HepG2 (cell line): ENCODE measurements around the gene ILKAP. TPM values are rescaled to one million over a fixed set of nuclear protein-coding genes. Genes with fewer than 3 reads are reported as not detected.

Experiments
- CHD2 ChIP-seq: IDR thresholded peaks from 2 replicates; pipeline ENCODE4 v1.6.1; 2011; ENCODE audit warnings: low read depth, low read length, improper control_type of control experiment
- FOXA1 ChIP-seq, 2 experiments: fragments of 450-650 bp in 1 of 2; sonication (generic) in 1 of 2; formaldehyde crosslinking in 1 of 2; IDR thresholded peaks; 2 replicates each; pipeline versions ENCODE4 v1.4.0 to v1.6.1; 2016 to 2020; ENCODE audit warnings: missing genetic modification reagents in 1 of 2
- NCOA1 ChIP-seq: sonication (generic); formaldehyde crosslinking; IDR thresholded peaks from 2 replicates; pipeline ENCODE4 v1.9.0; 2021; ENCODE audit warnings: missing genetic modification reagents
- NR2F1 ChIP-seq, 2 experiments: fragments of 450-650 bp in 1 of 2; formaldehyde crosslinking in 1 of 2; IDR thresholded peaks; 2 replicates each; pipeline versions ENCODE4 v1.5.0 to v1.6.1; 2016 to 2020; ENCODE audit warnings: mild to moderate bottlenecking in 1 of 2, missing compliant biosample characterization in 1 of 2, missing genetic modification reagents in 1 of 2, moderate library complexity in 1 of 2
- REPIN1 ChIP-seq: sonication (generic); formaldehyde crosslinking; IDR thresholded peaks from 2 replicates; pipeline ENCODE4 v1.8.0; 2022; ENCODE audit warnings: missing genetic modification reagents, low read depth, mild to moderate bottlenecking, borderline replicate concordance
- RXRB ChIP-seq: IDR thresholded peaks from 2 replicates; pipeline ENCODE4 v1.6.1; 2016; ENCODE audit warnings: borderline replicate concordance, missing genetic modification reagents, missing compliant biosample characterization
- TCF12 ChIP-seq, 2 experiments: fragments of 450-650 bp in 1 of 2; sonication (generic) in 1 of 2; formaldehyde crosslinking in 1 of 2; IDR thresholded peaks; 2 replicates each; pipeline versions ENCODE4 v1.6.1 to v1.8.0; 2017 to 2022; ENCODE audit warnings: antibody characterized with exemption in 1 of 2, mild to moderate bottlenecking in 1 of 2, missing genetic modification reagents in 1 of 2, moderate library complexity in 1 of 2
- TCF7L2 ChIP-seq: IDR thresholded peaks from 2 replicates; pipeline ENCODE4 v1.6.1; 2011; ENCODE audit warnings: mild to moderate bottlenecking, low read depth, low read length, moderate library complexity
- ZNF317 ChIP-seq: sonication (generic); formaldehyde crosslinking; IDR thresholded peaks from 2 replicates; pipeline ENCODE4 v1.5.0; 2020; ENCODE audit warnings: mild to moderate bottlenecking, missing genetic modification reagents
- ZNF318 ChIP-seq: sonication (generic); formaldehyde crosslinking; IDR thresholded peaks from 2 replicates; pipeline ENCODE4 v1.4.0; 2020; ENCODE audit warnings: mild to moderate bottlenecking, missing genetic modification reagents
- ZNF430 ChIP-seq: sonication (generic); formaldehyde crosslinking; IDR thresholded peaks from 2 replicates; pipeline ENCODE4 v1.9.0; 2021; ENCODE audit warnings: mild to moderate bottlenecking, missing genetic modification reagents
- ZNF652 ChIP-seq: IDR thresholded peaks from 2 replicates; pipeline ENCODE4 v1.6.1; 2016; ENCODE audit warnings: low read depth, borderline replicate concordance
- ZNF687 ChIP-seq: sonication (generic); formaldehyde crosslinking; IDR thresholded peaks from 2 replicates; pipeline ENCODE4 v1.5.1; 2020; ENCODE audit warnings: mild to moderate bottlenecking, missing genetic modification reagents, moderate library complexity
- polyA plus RNA-seq, 8 experiments: library from polyadenylated mRNA; depleted of rRNA in 3 of 8; stranded (reverse) in 7 of 8; unstranded in 1 of 8; fragments of >200 nt; fragmentation: Illumina TruSeq in 4 of 8; extraction: Trizol in 4 of 8; gene quantifications; 2 replicates each; pipeline versions ENCODE4 v1.2.1 to v1.2.3, GENCODE V29; 2011 to 2016; ENCODE audit warnings: low read depth in 4 of 8, missing spikeins in 1 of 8, mixed read lengths in 1 of 8; ENCODE audit not compliant: insufficient read depth in 1 of 8
- total RNA-seq, 5 experiments: library from RNA; depleted of rRNA; stranded (reverse); fragments of >200 nt; fragmentation: Illumina TruSeq; extraction: Trizol; gene quantifications; 2 replicates each; pipeline ENCODE4 v1.2.3, GENCODE V29; 2016; ENCODE audit warnings: low read depth in 1 of 5

ILKAP gene
- total and polyA plus RNA-seq, 2 of the 13 experiments (the other 11 are each of a cell fraction or from before 2014, with no cell fraction given), result 29.6 to 33.1 TPM

- 0 out of 2 replicates have a peak, but pooled peaks have one; percentile 22 for TF ChIP-seq ZNF318 (CRISPR knock-in tag)
- TF ChIP-seq CHD2, result peak; percentile 26; the same call in 1 of the 2 replicates
- TF ChIP-seq ZNF430 (CRISPR knock-in tag), result no peak
- TF ChIP-seq NR2F1 (CRISPR knock-in tag; IDR thresholded peaks at IDR 0.05), result no peak
- peak; percentile 60 for TF ChIP-seq ZNF687 (CRISPR knock-in tag)
- TF ChIP-seq TCF7L2, result no peak
- no peak for TF ChIP-seq TCF12 (IDR thresholded peaks at IDR 0.05)
- TF ChIP-seq TCF12 (CRISPR knock-in tag; IDR thresholded peaks at IDR 0.05), result no peak
- no peak for TF ChIP-seq FOXA1 (IDR thresholded peaks at IDR 0.05)
- no peak for TF ChIP-seq FOXA1 (CRISPR knock-in tag; IDR thresholded peaks at IDR 0.05)
- no peak for TF ChIP-seq ZNF652 (CRISPR knock-in tag)
- no peak for TF ChIP-seq REPIN1 (CRISPR knock-in tag)
- TF ChIP-seq ZNF317 (CRISPR knock-in tag), result no peak
- TF ChIP-seq NCOA1 (CRISPR knock-in tag), result no peak
- no peak for TF ChIP-seq RXRB (CRISPR knock-in tag)
Observed at GRCh38 chr2:238136820-238137537, 66.5 kb downstream of the ILKAP start (continued).
